DMS53 (cell line): ENCODE results near the gene MYADM.

Experiments
- DNase-seq: peaks from one replicate; lab custom pipeline; 2025; lab: John Stamatoyannopoulos, UW

MYADM gene

GRCh38 chr19:53915000-53915399, 47.3 kb downstream of the MYADM start:
- no peak for DNase-seq

GRCh38 chr19:53916004-53916403, 48.3 kb downstream of the MYADM start:
- DNase-seq: no peak

- DNase-seq: no peak
Observed at GRCh38 chr19:53917356-53917755, 49.7 kb downstream of the MYADM start.
